Brain microvascular endothelial cell (primary cell): Measurements from ENCODE around the gene LRRC58.
A peak's percentile ranks its signal among the peaks of the same experiment; 100 is the strongest.
"Not testable (repeated sequence)": the region's sequence is repeated elsewhere in the genome, so short reads cannot be mapped to it uniquely, and the experiment has no call there.

Source experiments
- DNase-seq: peaks from one replicate; pipeline ENCODE4 v3.0.0-alpha.2; 2020
- H3K27ac ChIP-seq: fragments of 250-450 bp; sonication (Bioruptor Pico); 2 replicates; pipeline ENCODE4 v1.5.1; 2020; ENCODE audit warnings: mild to moderate bottlenecking, moderate library complexity
- H3K27me3 ChIP-seq: fragments of 250-450 bp; sonication (Bioruptor Pico); replicated peaks from 2 replicates; pipeline ENCODE4 v1.5.1; 2020; ENCODE audit warnings: mild to moderate bottlenecking
- H3K36me3 ChIP-seq: fragments of 250-450 bp; sonication (Bioruptor Pico); replicated peaks from 2 replicates; pipeline ENCODE4 v1.5.1; 2020; ENCODE audit warnings: mild to moderate bottlenecking
- H3K4me3 ChIP-seq: 2 replicates; pipeline ENCODE4 v1.5.1; 2011; ENCODE audit warnings: low read depth, mild to moderate bottlenecking, control low read depth, low read length, moderate library complexity
- CTCF ChIP-seq: IDR thresholded peaks from 2 replicates; pipeline ENCODE4 v1.5.1; 2011; ENCODE audit warnings: low read depth, mild to moderate bottlenecking, moderate library complexity, low read length, control low read depth, inconsistent platforms; ENCODE audit errors: missing control alignments
- in situ Hi-C: cut with HindIII; loops from 2 replicates; pipeline ENCODE4 v1.10.0; 2017; ENCODE audit warnings: low sequenced_read_pairs, low pct_ligation_motif_present

LRRC58 gene

GRCh38 chr3:120299403-120299802 lies 49.8 kb downstream of the LRRC58 start:
- in situ Hi-C loops = no loop called here
- DNase-seq = no peak
- Histone ChIP-seq H3K27ac (no peak overlapping the region), H3K36me3 (no peaks in the 10 kb centered on the region), H3K27me3 (no peaks in the 10 kb centered on the region), H3K4me3 (no peak overlapping the region)
- no peak for TF ChIP-seq CTCF

GRCh38 chr3:120298996-120299395 lies 50.2 kb downstream of the LRRC58 start:
- H3K4me3 ChIP-seq = no peak overlapping the region
- TF ChIP-seq CTCF = no peak
- in situ Hi-C loops = no loop called here
- DNase-seq = no peak
- no peaks in the 10 kb centered on the region for H3K27me3 ChIP-seq
- H3K27ac ChIP-seq = no peak overlapping the region
- no peaks in the 10 kb centered on the region for H3K36me3 ChIP-seq

DNA sequence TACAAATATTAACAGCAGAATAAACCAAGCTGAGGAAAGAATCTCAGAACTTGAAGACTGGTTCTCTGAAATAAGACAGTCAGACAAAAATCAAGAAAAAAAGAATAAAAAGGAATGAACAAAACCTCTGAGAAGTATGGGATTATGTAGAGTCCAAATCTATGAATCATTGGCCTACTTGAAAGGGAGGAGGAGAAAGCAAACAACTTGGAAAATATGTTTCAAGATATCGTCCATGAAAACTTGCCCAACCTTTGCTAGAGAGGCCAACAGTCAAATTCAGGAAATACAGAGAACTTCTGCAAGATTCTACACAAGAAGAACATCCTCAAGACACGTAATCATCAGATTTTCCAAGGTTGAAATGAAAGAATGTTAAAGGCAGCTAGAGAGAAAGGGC lies 57.6 kb downstream of the LRRC58 start:
- peak; percentile 10 for DNase-seq
- H3K36me3 ChIP-seq, in situ Hi-C loops: not testable (repeated sequence)

GRCh38 chr3:120289636-120290035 lies 59.5 kb downstream of the LRRC58 start:
- H3K4me3 ChIP-seq = no peak overlapping the region
- TF ChIP-seq CTCF = no peak
- H3K27me3 ChIP-seq = no peaks in the 10 kb centered on the region
- H3K36me3 ChIP-seq = no peaks in the 10 kb centered on the region
- no peak overlapping the region for H3K27ac ChIP-seq
- DNase-seq = no peak
- in situ Hi-C loops = no loop called here

More for the DNA sequence above, 57.6 kb downstream of the LRRC58 start:
- H3K27me3 ChIP-seq, H3K4me3 ChIP-seq, H3K27ac ChIP-seq: not testable (repeated sequence)

DNA sequence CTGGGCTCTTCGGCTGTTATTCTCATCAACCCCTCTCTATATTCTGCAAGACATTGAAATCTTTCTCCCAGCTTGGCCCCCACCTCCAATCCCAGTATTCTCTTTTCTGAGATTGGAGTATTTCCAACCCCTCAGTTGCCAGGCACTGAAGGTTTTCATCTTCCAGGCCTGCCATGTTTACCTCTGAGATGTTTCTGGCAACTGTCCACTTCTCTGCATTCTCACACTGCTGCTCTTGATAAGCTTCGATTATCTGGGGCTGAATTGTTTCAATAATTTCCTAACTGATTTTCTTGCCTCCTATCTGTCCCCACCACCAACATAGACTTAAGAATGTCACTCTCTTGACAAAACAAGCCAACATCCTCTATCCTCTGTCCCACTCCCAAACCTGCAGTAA lies 62.7 kb downstream of the LRRC58 start:
- in situ Hi-C loops = no loop called here

GRCh38 chr3:120285508-120285841 lies 63.7 kb downstream of the LRRC58 start:
- H3K27me3 ChIP-seq = no peaks in the 10 kb centered on the region
- peak overlapping the region; percentile 62 for H3K4me3 ChIP-seq
- H3K27ac ChIP-seq = no peak overlapping the region
- TF ChIP-seq CTCF = no peak
- H3K36me3 ChIP-seq = no peaks in the 10 kb centered on the region
- no peak for DNase-seq
- in situ Hi-C loops = no loop called here

More for the DNA sequence above, 62.7 kb downstream of the LRRC58 start:
- TF ChIP-seq CTCF = no peak
- Histone ChIP-seq H3K27me3 (no peaks in the 10 kb centered on the region), H3K4me3 (no peak overlapping the region), H3K27ac (no peak overlapping the region), H3K36me3 (no peaks in the 10 kb centered on the region)
- no peak for DNase-seq
